NCI-H128 (cell line): ENCODE measurements around the gene MORC3.
"Not testable (repeated sequence)": the region's sequence is repeated elsewhere in the genome, so short reads cannot be mapped to it uniquely, and the experiment has no call there.

Experiments used
- DNase-seq: peaks from one replicate; lab custom pipeline; 2025; ENCODE audit not compliant: unreplicated experiment; lab: John Stamatoyannopoulos, UW

MORC3 gene

DNA sequence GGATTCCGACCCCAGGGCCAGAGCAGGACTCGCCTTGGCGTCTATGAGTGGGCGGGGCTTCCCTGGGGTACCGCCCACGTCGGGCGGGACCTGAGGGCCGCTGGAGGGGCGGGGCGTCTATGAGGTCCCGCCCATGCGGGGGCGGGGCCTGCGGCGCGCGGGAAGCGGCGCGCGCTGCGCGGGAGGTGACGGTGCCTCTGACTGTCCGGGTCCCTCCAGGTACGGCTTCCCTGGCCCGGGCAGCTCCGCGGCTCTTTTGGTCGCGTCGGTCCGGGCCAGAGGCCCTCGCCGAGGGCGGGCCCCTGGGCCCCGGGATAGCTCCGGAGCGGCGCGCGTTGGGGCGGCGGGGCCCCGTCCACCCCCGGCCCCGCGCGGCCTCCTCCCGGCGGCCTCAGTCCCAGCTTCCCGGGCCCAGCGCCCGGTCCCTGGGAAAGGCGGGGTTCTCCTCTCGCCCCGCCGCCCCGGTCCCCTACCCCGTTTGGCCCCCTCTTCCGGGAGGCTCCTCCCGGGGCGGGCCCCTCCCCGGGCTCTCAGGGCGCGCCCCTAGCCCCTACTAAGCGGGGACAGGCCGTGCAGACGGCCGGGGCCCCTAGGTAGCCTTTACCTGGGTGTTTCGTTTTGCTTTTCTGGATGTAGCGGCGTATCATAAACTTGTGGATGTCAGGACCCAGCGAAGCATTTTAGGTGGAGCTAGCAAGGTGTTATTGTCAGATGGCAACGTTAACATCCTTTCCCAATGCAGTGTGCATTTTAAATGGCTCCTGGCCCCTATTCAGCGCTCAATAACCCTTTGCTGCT, 65.4 kb downstream of the MORC3 start, which contains the start of gene CHAF1B:
CHAF1B (plus strand) TSS at position 160 of the 798 bp plus-strand sequence. CDS start 745 bp downstream, outside the sequence.
- DNase-seq = peak; percentile 73

DNA sequence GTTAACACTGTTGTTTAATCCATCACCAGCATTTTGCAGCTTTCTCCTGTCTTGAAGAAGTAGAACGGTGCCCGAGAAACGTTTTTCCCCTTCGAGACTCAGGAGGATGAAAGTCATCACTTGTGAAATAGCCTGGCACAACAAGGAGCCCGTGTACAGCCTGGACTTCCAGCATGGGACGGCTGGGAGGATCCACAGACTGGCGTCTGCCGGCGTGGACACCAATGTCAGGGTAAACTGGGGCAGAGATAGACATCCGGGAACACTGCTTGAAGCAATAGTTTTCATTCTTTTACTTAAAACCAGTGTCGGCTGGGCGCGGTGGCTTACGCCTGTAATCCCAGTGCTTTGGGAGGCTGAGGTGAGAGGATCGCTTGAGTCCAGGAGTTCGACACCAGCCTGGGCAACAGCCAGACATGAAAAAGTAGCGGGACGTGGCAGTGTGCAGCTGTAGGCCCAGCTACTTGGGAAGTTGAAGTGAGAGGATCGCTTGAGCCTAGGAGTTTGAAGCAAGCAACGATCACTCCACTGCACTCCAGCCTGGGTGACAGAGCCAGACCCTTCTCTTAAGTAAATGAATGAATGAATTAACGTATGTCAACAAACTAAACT, 66.1 kb downstream of the MORC3 start:
- DNase-seq = no peak

DNA sequence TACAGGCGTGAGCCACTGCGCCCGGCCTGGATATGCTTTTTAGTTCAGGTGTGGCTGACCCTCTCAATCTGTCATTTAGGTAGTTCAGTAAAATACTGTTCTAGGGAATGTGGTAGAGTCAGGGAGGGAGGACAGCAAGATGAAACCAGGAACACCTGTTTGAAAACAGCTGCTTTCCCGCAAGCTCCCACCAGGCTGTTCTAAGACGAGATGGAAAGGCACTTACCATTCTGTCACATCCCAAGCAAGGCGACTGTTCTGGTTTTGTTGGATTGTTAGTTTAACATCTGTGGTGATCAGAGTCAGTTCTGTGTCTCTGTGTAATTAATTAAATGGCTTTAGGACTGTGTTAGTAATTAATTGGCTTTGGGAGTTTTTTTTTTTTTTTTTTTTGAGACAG, 68.1 kb downstream of the MORC3 start:
- no peak for DNase-seq

DNA sequence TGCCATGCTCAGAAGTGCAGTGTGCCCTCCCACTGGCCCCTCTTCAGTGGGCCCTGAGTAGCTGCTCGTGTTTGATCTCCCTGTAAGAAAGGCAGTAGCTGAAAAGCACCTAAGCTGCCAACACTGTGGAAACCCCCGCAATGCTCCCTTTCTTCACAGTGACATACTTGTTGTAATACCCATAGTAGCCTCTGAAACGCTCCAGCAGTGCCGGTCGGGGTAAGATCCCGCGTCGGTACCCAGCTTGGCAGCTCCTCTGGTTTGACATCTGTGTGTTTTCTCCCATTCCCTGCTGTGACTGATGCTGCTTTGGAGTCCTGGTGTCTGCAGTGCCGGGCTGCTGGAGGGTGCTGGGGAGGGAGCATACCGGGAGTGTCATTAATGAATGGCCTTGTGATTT, 68.8 kb downstream of the MORC3 start:
- no peak for DNase-seq

DNA sequence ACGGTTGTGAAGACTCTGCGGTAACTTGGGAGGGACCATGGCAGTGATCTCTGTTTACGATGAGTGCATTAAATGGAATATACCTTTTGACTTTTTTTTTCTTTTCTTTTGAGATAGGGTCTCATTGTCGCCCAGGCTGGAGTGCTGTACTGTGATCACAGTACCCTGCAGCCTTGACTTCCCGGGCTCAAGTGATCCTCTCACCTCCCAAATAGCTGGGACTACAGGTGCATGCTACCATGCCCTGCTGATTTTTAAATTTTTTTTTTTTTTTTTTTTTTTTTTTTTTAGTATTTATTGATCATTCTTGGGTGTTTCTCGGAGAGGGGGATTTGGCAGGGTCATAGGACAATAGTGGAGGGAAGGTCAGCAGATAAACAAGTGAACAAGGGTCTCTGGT, 71.7 kb downstream of the MORC3 start:
- DNase-seq = not testable (repeated sequence)

DNA sequence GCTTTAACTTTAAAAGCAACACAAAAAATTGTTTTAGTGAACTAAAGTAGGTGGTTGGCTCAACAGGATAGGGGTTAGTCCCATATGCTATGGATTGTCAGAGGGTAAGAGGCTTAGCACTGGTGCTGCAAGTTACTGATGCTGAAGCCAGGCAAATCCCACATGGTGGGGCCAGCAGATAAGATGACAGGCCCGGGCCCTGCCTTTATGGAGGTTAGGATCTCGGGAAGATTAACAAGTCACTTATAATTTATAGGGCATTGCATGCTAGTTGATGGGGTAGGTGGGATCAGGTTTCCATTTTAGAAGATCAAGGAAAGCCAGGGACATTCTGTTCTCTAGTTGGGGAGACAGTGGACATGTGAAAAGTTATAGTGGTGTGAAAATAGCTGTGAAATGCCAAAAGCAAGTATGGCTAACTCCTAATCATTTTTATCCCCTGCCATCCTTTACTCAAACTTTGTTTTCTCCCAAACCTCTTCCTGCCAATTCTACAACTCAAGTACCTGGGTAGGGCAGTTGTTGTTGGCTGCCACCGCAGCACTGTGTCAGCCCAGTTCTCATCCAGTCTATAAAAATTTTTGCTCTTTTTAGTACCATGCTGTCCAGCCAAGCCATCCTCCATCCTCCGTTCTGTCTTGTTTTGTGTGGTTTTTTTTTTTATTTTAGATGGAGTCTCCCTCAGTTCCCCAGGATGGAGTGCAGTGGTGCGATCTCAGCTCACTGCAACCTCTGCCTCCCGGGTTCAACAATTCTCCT, 75.5 kb downstream of the MORC3 start:
- no peak for DNase-seq

DNA sequence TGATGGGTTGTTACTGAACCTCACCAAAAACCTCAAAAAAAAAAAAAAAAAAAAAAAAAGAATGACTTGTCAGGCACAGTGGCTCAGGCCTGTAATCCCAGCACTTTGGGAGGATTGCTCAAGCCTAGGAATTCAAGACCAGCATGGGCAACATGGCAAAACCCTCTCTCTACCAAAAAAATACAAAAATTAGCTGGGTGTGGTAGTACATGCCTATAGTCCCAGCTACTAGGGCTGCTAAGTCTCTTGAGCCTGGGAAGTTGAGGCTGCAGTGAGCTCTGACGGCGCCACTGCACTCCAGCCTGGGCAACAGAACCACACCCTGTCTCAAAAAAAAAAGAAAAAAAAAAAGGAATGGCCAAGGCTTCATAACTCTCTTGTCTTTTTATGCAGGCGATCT, 76.3 kb downstream of the MORC3 start:
- no peak for DNase-seq

DNA sequence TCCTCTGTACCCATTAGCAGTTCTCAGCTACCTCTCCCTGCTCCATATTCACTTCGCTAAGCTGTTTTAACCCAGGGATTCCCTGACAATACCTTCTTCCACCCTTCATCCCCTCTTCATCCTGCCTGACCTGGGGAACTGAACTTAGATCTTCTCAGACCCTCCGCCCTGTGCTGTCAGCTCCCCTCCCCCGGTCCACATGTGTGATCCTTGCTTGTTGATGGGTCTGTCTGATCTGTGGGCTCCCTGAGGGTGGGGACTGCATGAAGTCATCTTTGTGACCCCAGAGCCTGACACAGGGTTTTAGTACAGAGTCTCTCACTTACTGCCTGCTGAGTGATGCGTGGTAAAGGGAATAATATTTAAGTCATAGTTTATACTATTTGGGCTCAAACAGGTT, 77.0 kb downstream of the MORC3 start:
- no peak for DNase-seq

DNA sequence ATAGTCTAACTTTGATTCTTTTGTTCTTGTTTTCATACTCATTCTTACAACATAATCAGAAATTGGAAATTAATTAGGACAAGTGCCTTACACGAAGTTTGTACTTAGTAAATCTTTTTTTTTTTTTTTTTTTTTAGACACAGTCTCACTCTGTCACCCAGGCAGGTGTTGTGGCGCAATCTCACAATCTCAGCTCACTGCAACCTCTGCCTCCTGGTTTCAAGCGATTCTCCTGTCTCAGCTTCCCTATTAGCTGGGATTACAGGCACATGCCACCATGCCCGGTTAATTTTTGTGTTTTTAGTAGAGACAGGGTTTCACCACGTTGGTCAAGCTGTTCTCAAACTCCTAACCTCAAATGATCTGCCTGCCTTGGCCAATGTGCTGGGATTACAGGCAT, 77.6 kb downstream of the MORC3 start:
- no peak for DNase-seq

DNA sequence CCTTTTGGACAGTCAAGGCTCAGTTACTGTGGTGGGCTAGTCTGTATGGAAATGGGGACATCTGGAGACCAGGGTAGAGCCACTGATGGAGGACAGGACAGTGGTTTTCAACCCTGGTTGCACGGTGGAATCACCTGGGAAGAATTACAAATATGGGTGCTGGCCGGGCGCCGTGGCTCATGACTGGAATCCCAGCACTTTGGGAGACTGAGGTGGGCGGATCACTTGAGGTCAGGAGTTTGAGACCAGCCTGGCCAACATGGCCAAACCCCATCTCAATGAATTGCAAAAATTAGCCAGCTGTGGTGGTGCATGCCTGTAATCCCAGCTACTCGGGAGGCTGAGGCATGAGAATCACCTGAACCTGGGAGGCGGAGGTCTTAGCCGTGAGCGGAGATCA, 79.7 kb downstream of the MORC3 start:
- DNase-seq = not testable (repeated sequence)

DNA sequence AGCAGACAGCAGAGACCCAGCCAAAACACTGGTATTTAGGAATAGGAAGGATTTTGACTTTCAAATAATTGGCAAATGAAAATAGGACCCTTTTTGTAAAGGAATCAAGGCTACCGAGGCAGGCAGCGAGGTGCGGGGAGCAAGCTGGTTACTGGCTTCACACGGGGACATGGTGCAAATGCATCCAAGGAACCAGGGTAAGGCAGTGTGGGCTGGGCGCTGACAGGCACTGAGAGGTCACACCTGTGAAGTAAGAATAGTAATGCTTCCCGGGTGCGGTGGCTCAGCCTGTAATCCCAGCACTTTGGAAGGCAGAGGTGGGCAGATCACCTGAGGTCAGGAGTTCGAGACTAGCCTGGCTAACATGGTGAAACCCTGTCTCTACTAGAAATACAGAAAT, 80.7 kb downstream of the MORC3 start:
- DNase-seq = no peak

DNA sequence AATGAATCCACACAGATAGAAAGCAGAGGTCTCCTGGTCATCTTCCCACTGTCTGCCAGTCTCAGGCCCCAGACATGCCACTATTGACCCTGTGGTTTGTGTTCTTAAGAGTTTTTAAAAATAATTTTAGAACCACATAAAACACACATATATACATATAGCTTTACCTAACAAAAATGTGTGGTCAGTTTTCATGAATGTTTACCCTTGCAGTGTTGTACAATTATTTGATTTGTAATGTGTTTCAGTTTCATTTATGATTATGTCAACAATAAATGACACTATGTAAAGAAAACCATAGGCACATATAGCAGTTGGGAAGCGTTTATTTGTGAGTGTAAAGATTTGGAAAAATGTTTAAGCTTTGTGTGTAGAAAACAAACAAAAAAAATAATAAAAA, 82.3 kb downstream of the MORC3 start:
- no peak for DNase-seq

DNA sequence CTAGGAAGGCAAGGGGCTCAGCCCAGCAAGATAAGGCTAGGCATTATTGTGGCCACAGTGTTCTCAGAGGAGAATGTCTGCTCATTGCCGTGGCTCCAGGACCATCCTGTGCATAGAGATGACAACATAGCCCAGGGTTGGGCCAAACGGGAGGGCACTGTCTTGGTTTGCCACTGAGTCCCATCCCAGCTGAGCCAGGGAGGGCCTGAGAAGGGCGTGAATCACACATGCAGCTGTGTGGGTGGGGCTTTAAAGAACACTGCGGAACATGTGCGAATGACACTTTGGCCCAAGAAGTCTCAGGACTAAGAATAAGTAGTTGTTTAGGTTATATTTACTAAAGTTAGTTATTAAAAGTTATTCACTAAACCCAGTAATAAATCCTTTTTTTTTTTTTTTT, 83.7 kb downstream of the MORC3 start:
- DNase-seq = no peak

DNA sequence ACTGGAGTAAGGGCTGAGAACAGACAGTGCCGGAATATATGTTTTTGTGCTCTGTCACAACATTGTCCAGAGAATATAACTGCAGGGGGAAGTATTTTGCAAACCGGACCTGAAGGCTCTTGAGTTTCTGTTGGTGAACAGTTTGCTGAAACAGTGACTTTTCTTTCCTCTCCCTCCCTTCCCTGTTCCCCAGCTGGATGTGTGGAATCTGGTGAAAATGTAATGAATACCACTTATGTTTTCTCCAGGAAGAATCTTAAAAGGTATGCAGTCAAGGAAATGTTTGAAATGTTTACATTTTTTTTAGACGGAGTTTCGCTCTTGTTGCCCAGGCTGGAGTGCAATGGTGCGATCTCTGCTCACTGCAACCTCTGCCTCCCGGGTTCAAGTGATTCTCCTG, 88.6 kb downstream of the MORC3 start:
- no peak for DNase-seq

DNA sequence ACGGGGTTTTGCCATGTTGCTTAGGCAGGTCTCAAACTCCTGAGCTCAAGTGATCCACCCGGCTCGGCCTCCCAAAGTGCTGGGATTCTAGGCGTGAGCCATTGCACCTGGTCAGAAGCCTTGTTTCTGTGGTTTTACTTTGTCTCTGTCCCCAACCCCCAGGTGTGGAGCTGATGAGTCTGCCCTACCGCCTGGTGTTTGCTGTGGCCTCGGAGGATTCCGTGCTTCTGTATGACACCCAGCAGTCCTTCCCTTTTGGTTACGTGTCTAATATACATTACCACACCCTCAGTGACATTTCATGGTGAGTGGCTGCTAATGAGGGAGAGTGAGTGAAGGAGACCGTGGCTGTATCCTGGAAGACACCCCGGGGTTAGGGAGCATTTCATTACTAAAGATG, 91.3 kb downstream of the MORC3 start:
- no peak for DNase-seq

DNA sequence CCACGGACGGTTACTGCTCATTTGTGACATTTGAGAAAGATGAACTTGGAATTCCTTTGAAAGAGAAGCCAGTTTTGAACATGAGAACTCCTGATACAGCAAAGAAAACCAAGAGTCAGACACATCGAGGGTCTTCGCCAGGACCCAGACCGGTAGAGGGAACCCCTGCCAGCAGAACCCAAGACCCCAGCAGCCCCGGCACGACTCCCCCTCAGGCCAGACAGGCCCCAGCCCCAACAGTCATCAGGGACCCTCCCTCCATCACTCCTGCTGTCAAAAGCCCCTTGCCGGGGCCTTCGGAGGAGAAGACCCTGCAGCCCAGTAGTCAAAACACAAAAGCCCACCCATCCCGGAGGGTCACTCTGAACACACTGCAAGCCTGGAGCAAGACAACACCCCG, 92.9 kb downstream of the MORC3 start:
- DNase-seq = no peak

DNA sequence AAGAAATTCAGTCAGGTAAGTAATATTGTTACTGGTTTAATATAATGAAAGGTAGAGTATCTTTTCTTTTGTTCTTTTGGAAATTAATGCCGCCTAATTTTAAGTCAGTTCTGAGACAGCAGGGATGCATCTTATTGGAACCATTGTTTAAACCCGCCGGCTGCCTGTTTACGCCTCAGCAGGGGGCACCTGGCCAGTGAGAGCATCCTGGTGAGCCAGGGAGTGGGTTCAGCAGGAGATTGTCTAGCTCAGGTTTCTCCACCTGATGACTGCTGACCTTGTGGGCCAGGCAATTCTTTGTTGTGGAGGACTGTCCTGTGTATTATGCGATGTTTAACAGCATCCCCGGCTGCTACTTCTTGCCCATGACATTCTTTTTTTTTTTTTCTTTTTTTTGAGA, 95.4 kb downstream of the MORC3 start:
- DNase-seq = no peak

DNA sequence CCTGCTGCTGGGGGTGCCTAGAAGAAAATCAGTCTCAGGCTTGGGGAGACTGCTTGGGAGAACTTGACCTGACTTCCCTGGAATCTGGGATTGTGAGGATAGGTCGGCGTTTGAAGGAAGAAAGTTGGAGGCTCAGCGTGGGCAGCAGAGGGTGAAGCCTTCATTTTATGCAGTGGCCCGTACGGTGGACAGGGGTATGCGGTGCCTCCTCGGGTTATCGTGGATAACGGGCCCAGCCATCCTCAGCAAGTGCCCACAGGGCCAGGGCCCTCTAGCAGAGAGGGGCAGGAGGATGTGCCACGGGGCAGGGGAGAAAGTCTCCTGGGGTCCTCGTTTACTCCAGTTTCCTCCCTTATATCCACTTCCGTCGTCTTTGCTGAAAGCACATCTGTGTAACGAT, 99.2 kb downstream of the MORC3 start:
- DNase-seq = no peak

DNA sequence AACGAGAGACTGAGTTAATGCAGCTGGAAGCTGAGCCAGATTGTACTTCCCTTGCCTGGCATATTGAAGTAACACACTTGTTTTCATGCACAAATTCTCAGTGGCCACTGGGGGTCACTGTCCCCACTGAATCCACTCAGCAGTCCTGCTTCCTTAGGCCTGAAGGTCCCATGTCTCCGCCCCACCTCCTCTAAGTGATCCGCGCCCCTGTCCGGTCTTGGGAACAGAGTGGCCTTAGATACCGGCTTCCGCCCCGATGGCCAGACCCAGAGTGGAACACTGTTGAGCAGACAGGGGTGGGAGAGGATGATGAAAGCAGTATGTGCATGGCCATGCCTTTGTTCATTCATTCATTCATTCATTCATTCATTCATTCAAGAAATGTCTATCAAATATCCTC, 100.0 kb downstream of the MORC3 start:
- peak; percentile 15 for DNase-seq

DNA sequence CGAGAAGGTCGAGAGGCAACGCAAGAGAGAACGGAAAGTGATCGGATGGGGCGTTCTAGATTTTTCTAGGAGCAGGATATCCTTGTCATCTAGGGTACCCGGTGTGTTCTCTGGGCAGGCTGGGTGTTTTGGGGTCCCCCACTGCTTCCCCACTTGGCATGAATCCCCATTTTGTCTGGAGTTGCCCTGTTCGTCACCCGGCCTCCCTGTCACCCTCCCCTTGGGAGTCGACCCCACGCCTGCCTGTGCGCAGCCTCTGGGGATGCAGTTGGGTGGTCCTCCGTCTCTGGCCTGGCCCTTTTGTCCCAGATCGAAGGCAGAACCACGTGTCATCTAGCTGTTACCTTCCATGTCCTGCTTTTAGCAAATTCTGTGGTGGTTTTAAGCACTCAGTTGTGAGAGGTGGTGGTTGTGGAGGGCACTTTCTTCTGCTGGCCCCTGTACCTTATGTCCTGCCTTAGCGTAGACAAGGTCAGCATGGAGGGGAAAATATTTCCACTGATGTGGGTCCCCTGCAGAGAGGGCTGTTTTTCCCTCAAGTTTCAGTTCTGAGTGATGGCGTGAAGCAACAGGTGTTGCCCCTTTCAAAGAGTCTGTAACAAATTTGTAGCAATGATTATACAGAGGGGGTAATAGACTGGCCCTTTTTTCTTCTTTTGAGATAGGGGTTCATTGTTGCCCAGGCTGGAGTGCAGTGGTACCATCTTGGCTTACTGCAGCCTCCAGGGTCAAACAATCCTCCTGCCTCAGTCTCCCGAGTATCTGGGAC, 100.8 kb downstream of the MORC3 start:
- no peak for DNase-seq
